IMR-90 (cell line): ENCODE measurements around the gene CCDC88B. TPM values are rescaled to one million over a fixed set of nuclear protein-coding genes. Genes with fewer than 3 reads are reported as not detected.
A peak's percentile ranks its signal among the peaks of the same experiment; 100 is the strongest.

Experiments
- ATAC-seq: fragments of 200-7000 bp; cut with Tn5 transposase; 2 replicates; pipeline ENCODE4 v1.9.1; 2020; ENCODE audit warnings: low read depth, mild to moderate bottlenecking, moderate library complexity
- BruUV-seq: library from RNA; stranded (reverse); fragments of 400-500 nt; replicated peaks from 2 replicates; lab custom pipeline; 2021; lab: Mats Ljungman, UMichigan
- CTCF ChIA-PET: fragments of 300-600 bp; formaldehyde crosslinking; extraction: SDS; loops from one replicate; lab custom pipeline; 2021; ENCODE audit warnings: antibody characterized with exemption; lab: Yijun Ruan, JAX
- POLR2A ChIA-PET: fragments of 300-600 bp; sonication (Branson Sonifier 250); formaldehyde crosslinking; loops from one replicate; lab custom pipeline; 2022; ENCODE audit warnings: antibody characterized with exemption; ENCODE audit not compliant: unreplicated experiment; lab: Charles Lee
- DNase-seq: peaks from one replicate; pipeline ENCODE4 v3.0.0; 2013
- H2AFZ ChIP-seq: replicated peaks from 2 replicates; pipeline ENCODE3; 2013; ENCODE audit warnings: low read length, mild to moderate bottlenecking; ENCODE audit not compliant: poor library complexity
- H2AK5ac ChIP-seq: 2 replicates; pipeline ENCODE4 v1.6.1; 2013; ENCODE audit warnings: low read depth, low read length, inconsistent platforms
- H2AK9ac ChIP-seq: replicated peaks from 2 replicates; pipeline ENCODE3; 2013; ENCODE audit warnings: mild to moderate bottlenecking, low read depth, low read length, moderate library complexity; ENCODE audit not compliant: poor library complexity
- H2BK120ac ChIP-seq: 2 replicates; pipeline ENCODE4 v1.6.1; 2013; ENCODE audit warnings: low read depth, low read length, inconsistent platforms
- H2BK15ac ChIP-seq: 3 replicates; pipeline ENCODE4 v1.6.1; 2013; ENCODE audit warnings: low read depth, low read length, inconsistent platforms
- H2BK20ac ChIP-seq: 2 replicates; pipeline ENCODE4 v1.6.1; 2013; ENCODE audit warnings: low read depth, mild to moderate bottlenecking, inconsistent platforms, low read length, moderate library complexity
- H2BK5ac ChIP-seq: 2 replicates; pipeline ENCODE4 v1.6.1; 2013; ENCODE audit warnings: mild to moderate bottlenecking, low read depth, low read length, inconsistent platforms; ENCODE audit not compliant: poor library complexity, severe bottlenecking
- H3K14ac ChIP-seq: replicated peaks from 2 replicates; pipeline ENCODE4 v1.6.1; 2013; ENCODE audit warnings: low read depth, low read length, inconsistent platforms
- H3K18ac ChIP-seq: 2 replicates; pipeline ENCODE4 v1.6.1; 2013; ENCODE audit warnings: low read depth, low read length, control low read depth
- H3K23ac ChIP-seq: 2 replicates; pipeline ENCODE4 v1.6.1; 2013; ENCODE audit warnings: low read depth, low read length, inconsistent platforms
- H3K27ac ChIP-seq: 2 replicates; pipeline ENCODE4 v1.5.1; 2013; ENCODE audit warnings: mild to moderate bottlenecking, control low read depth, low read length; ENCODE audit not compliant: insufficient read depth
- H3K27me3 ChIP-seq: 2 replicates; pipeline ENCODE4 v1.6.1; 2013; ENCODE audit warnings: low read length; ENCODE audit not compliant: control insufficient read depth, insufficient read depth
- H3K36me3 ChIP-seq: 2 replicates; pipeline ENCODE4 v1.6.1; 2013; ENCODE audit warnings: low read length, mixed read lengths; ENCODE audit not compliant: control insufficient read depth, insufficient read depth
- H3K4ac ChIP-seq: 2 replicates; pipeline ENCODE4 v1.6.1; 2013; ENCODE audit warnings: low read depth, low read length, inconsistent platforms
- H3K4me1 ChIP-seq: 2 replicates; pipeline ENCODE4 v1.6.1; 2013; ENCODE audit warnings: low read length, mixed read lengths; ENCODE audit not compliant: control insufficient read depth, insufficient read depth
- H3K4me2 ChIP-seq: 2 replicates; pipeline ENCODE4 v1.6.1; 2013; ENCODE audit warnings: low read depth, mild to moderate bottlenecking, control low read depth, low read length, moderate library complexity
- H3K4me3 ChIP-seq: 2 replicates; pipeline ENCODE4 v1.5.1; 2013; ENCODE audit warnings: low read depth, mild to moderate bottlenecking, control low read depth, low read length, moderate library complexity; ENCODE audit not compliant: insufficient read depth
- H3K56ac ChIP-seq: 2 replicates; pipeline ENCODE4 v1.6.1; 2013; ENCODE audit warnings: low read length, inconsistent platforms; ENCODE audit not compliant: insufficient read depth; ENCODE audit errors: extremely low read depth
- H3K79me1 ChIP-seq, 2 experiments: 2 replicates each; pipeline ENCODE4 v1.6.1; 2013; ENCODE audit warnings: low read length in 2 of 2, inconsistent platforms in 1 of 2, low read depth in 1 of 2
- H3K9ac ChIP-seq: 2 replicates; pipeline ENCODE4 v1.6.1; 2013; ENCODE audit warnings: low read depth, low read length, control low read depth
- H3K9me1 ChIP-seq: 2 replicates; pipeline ENCODE4 v1.6.1; 2013; ENCODE audit warnings: low read length, inconsistent platforms; ENCODE audit not compliant: insufficient read depth
- H3K9me3 ChIP-seq: 2 replicates; pipeline ENCODE4 v1.6.1; 2013; ENCODE audit warnings: low read length; ENCODE audit not compliant: control insufficient read depth, insufficient read depth
- H4K20me1 ChIP-seq: 2 replicates; pipeline ENCODE4 v1.6.1; 2013; ENCODE audit warnings: low read length, inconsistent platforms; ENCODE audit not compliant: insufficient read depth
- H4K5ac ChIP-seq: 2 replicates; pipeline ENCODE4 v1.6.1; 2013; ENCODE audit warnings: mild to moderate bottlenecking, low read depth, low read length, control low read depth
- H4K8ac ChIP-seq, 2 experiments: 2 replicates each; pipeline ENCODE4 v1.6.1; 2013; ENCODE audit warnings: low read depth in 2 of 2, low read length in 2 of 2, control low read depth in 1 of 2, inconsistent platforms in 1 of 2
- H4K91ac ChIP-seq: 2 replicates; pipeline ENCODE4 v1.6.1; 2013; ENCODE audit warnings: low read depth, low read length, inconsistent platforms; ENCODE audit not compliant: insufficient read depth
- CEBPB ChIP-seq: IDR thresholded peaks from 2 replicates; pipeline ENCODE4 v1.6.1; 2012; ENCODE audit warnings: low read depth, low read length, improper control_type of control experiment
- ELK1 ChIP-seq: fragments of 150-350 bp; IDR thresholded peaks from 2 replicates; pipeline ENCODE4 v1.6.1; 2016; ENCODE audit warnings: low read depth, mild to moderate bottlenecking, low read length, moderate library complexity, borderline replicate concordance
- MAFK ChIP-seq: IDR thresholded peaks from 2 replicates; pipeline ENCODE4 v1.6.1; 2012; ENCODE audit warnings: low read depth, low read length, improper control_type of control experiment
- MXI1 ChIP-seq: IDR thresholded peaks from 2 replicates; pipeline ENCODE4 v1.6.1; 2012; ENCODE audit warnings: low read depth, mild to moderate bottlenecking, low read length, moderate library complexity, borderline replicate concordance
- NFE2L2 ChIP-seq: fragments of 150-350 bp; IDR thresholded peaks from 2 replicates; pipeline ENCODE4 v1.6.1; 2016; ENCODE audit warnings: low read depth, mild to moderate bottlenecking, low read length
- RAD21 ChIP-seq: IDR thresholded peaks from 2 replicates; pipeline ENCODE4 v1.6.1; 2012; ENCODE audit warnings: low read length, improper control_type of control experiment
- RCOR1 ChIP-seq: IDR thresholded peaks from 2 replicates; pipeline ENCODE4 v1.6.1; 2012; ENCODE audit warnings: mild to moderate bottlenecking, low read length, improper control_type of control experiment; ENCODE audit not compliant: insufficient replicate concordance
- RFX5 ChIP-seq: IDR thresholded peaks from 2 replicates; pipeline ENCODE4 v1.8.0; 2012; ENCODE audit warnings: low read depth, mild to moderate bottlenecking, low read length, moderate library complexity
- SMC3 ChIP-seq: fragments of 150-350 bp; IDR thresholded peaks from 2 replicates; pipeline ENCODE4 v1.6.1; 2016; ENCODE audit warnings: low read depth, mild to moderate bottlenecking, antibody characterized with exemption, low read length, moderate library complexity
- WGBS, 2 experiments: methylation state at CpG; one replicate each; pipeline versions ENCODE4 v1.1.5 to v1.1.7; 2013; ENCODE audit warnings: missing lambda C conversion rate in 2 of 2; ENCODE audit not compliant: insufficient read length in 1 of 2; ENCODE audit errors: extremely low coverage in 2 of 2; 5-methylcytosine and 5-hydroxymethylcytosine counted together
- dilution Hi-C: fragments of 300-500 bp; cut with HindIII; formaldehyde crosslinking; loops from one replicate; pipeline ENCODE4 v1.14.3; 2018; ENCODE audit warnings: low sequenced_read_pairs; ENCODE audit not compliant: unreplicated experiment
- in situ Hi-C: fragments of 300-500 bp; cut with MboI; formaldehyde crosslinking; loops from 3 replicates; pipeline ENCODE4 v1.14.3; 2019; ENCODE audit warnings: low sequenced_read_pairs, inconsistent platforms, mixed read lengths
- intact Hi-C: fragments of 100-400 bp; cut with micrococcal nuclease; formaldehyde crosslinking; loops from 2 replicates; pipeline ENCODE4 v1.10.0; 2022
- polyA plus RNA-seq, 3 experiments: library from polyadenylated mRNA; depleted of rRNA; stranded (reverse); fragments of >200 nt; gene quantifications; 2 replicates each; pipeline ENCODE4 v1.2.3, GENCODE V29; 2012; ENCODE audit warnings: low replicate concordance in 1 of 3
- total RNA-seq: library from RNA; depleted of rRNA; stranded (reverse); fragments of >200 nt; gene quantifications from 2 replicates; pipeline ENCODE4 v1.2.3, GENCODE V29; 2012
- TF ChIP-seq, protein P1 (sequence below): fragments of 150-350 bp; IDR thresholded peaks from 2 replicates; pipeline ENCODE4 v1.6.1; 2017; ENCODE audit warnings: mild to moderate bottlenecking, antibody characterized with exemption, low read length, low read depth

CCDC88B gene
- total and polyA plus RNA-seq, 2 of the 4 experiments (the other 2 are of a cell fraction): 1.3 to 2.5 TPM

DNA sequence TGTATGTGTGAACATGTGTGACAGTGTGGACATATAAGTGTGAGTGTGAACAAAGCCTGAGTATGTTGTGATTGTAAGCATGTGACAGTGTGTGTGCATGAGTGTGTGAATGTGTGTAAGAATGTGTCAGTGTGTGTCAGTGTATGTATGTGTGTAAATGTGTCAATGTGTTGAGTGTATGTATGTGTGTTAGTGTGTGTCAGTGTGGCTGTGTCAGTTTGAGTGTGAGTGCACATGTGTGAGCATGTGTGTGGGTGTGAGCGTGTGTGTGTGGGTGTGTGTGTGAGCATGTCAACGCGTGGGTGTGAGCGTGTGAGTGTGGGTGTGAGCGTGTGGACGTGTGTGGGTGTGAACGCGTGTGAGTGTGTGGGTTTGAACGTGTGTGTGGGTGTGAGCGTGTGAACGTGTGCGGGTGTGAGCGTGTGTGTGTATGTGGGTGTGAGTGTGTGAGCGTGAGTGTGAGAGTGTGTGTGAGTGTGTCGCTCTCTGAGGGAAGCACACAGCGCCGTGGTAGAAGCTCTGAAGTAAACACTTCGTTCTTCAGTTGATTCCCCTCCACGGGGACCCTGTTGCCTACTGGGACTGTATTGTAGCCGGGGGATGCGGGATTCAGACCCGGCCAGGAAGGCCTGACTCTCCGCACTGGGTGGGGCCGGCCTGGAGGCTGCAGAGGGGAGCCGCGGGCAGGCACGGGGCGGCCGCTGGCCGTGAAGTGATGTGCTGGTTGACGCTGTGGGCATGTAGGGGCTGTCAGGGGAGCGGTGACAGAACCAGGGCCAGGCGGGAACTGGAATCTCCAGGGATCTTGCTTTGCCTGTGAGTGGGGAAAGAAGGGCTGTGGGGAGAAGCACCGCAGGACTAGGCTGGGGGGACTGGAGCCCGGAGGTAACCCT lies 40.1 kb downstream of the CCDC88B start:
- WGBS, 2 experiments: 51% methylated on average over 28 of the region's 35 CpGs; no CpG with 5 or more reads in 1 of the 2 experiments
- BruUV-seq: no TSS peak
- in situ Hi-C loops: no loop called here

More for the DNA sequence above, 40.1 kb downstream of the CCDC88B start:
- Histone ChIP-seq H3K4me2 (no peak overlapping the region), H3K79me1 (no peaks in the 10 kb centered on the region), H3K9ac (no peak overlapping the region), H2AK9ac (peak overlapping the region; percentile 70), H2AK5ac (no peak overlapping the region), H2BK15ac (no peak overlapping the region), H2AFZ (peak overlapping the region; percentile 70), H4K8ac (no peak overlapping the region), H3K27me3 (peaks cover 31% of the 10 kb centered on the region), H2BK5ac (peak overlapping the region; percentile 41), H3K18ac (no peak overlapping the region), H3K36me3 (no peaks in the 10 kb centered on the region), H3K9me3 (no peaks in the 10 kb centered on the region), H4K91ac (no peak overlapping the region), H3K27ac (no peak overlapping the region), H3K4me1 (no peaks in the 10 kb centered on the region), H3K4ac (no peak overlapping the region), H3K56ac (no peak overlapping the region), H2BK120ac (no peak overlapping the region), H3K14ac (no peak overlapping the region), H3K9me1 (0 out of 2 replicates have a peak, but pooled peaks cover 3% of the 10 kb centered on the region), H3K23ac (0 out of 2 replicates have a peak overlapping the region, but pooled peaks have one; percentile 9), H2BK20ac (no peak overlapping the region), H4K5ac (no peak overlapping the region), H4K20me1 (no peaks in the 10 kb centered on the region), H3K4me3 (no peak overlapping the region)
- ChIA-PET CTCF (no interaction called here), POLR2A (no interaction called here)
- dilution Hi-C loops (no loop called here), intact Hi-C loops (loop anchor here (5.0 kb wide), 1 partner anchor 67 kb away; no protein-coding TSS in a partner anchor)
- ATAC-seq (0 out of 2 replicates have a peak, but pooled peaks have one; percentile 33), DNase-seq (no peak)
- TF ChIP-seq ELK1: no peak
- TF ChIP-seq MAFK: no peak
- TF ChIP-seq RFX5: no peak
- TF ChIP-seq SMC3: no peak
- no peak for TF ChIP-seq RAD21
- no peak for TF ChIP-seq CEBPB
- TF ChIP-seq, protein P1, sequence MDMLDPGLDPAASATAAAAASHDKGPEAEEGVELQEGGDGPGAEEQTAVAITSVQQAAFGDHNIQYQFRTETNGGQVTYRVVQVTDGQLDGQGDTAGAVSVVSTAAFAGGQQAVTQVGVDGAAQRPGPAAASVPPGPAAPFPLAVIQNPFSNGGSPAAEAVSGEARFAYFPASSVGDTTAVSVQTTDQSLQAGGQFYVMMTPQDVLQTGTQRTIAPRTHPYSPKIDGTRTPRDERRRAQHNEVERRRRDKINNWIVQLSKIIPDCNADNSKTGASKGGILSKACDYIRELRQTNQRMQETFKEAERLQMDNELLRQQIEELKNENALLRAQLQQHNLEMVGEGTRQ: no peak
- TF ChIP-seq MXI1: no peak
- no peak for TF ChIP-seq NFE2L2
- no peak for TF ChIP-seq RCOR1
